Choroid plexus epithelial cell (primary cell): Measurements from ENCODE around the gene DYNC1H1.

Experiments used
- DNase-seq: peaks from one replicate; pipeline ENCODE4 v3.0.0-alpha.2; 2010; ENCODE audit warnings: low read depth
- H3K4me3 ChIP-seq: 2 replicates; pipeline ENCODE4 v1.5.1; 2011; ENCODE audit warnings: low read depth, mild to moderate bottlenecking, control low read depth, low read length, moderate library complexity
- TF ChIP-seq, protein P1 (sequence below): conservative IDR thresholded peaks from 2 replicates; pipeline ENCODE4 v1.5.1; 2011; ENCODE audit warnings: low read depth, mild to moderate bottlenecking, control low read depth, inconsistent platforms, low read length, moderate library complexity

The DYNC1H1 gene

GRCh38 chr14:101958418-101959180, 5.8 kb upstream of the DYNC1H1 start:
- DNase-seq, result no peak
- TF ChIP-seq, protein P1, sequence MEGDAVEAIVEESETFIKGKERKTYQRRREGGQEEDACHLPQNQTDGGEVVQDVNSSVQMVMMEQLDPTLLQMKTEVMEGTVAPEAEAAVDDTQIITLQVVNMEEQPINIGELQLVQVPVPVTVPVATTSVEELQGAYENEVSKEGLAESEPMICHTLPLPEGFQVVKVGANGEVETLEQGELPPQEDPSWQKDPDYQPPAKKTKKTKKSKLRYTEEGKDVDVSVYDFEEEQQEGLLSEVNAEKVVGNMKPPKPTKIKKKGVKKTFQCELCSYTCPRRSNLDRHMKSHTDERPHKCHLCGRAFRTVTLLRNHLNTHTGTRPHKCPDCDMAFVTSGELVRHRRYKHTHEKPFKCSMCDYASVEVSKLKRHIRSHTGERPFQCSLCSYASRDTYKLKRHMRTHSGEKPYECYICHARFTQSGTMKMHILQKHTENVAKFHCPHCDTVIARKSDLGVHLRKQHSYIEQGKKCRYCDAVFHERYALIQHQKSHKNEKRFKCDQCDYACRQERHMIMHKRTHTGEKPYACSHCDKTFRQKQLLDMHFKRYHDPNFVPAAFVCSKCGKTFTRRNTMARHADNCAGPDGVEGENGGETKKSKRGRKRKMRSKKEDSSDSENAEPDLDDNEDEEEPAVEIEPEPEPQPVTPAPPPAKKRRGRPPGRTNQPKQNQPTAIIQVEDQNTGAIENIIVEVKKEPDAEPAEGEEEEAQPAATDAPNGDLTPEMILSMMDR, result no peak
- H3K4me3 ChIP-seq, result no peak overlapping the region

DNA sequence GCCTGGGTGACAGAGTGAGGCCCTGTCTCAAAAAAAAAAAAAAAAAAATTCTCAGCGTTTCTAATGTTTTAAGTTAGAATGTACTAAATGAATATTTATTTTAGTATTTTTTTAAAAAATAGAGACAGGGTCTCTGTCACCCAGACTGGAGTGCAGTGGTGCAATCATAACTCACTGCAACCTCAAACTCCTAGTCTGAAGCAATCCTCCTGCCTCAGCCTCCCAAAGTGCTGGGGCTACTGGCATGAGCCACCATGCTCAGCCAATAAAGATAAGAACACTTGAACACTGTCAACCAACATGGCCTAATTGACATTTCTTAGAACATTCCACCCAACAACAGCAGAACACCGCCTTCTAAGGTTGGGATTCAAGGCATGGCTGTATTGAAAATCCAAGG, 5.1 kb upstream of the DYNC1H1 start:
- DNase-seq, result no peak
- TF ChIP-seq, protein P1, result no peak
- no peak overlapping the region for H3K4me3 ChIP-seq

DNA sequence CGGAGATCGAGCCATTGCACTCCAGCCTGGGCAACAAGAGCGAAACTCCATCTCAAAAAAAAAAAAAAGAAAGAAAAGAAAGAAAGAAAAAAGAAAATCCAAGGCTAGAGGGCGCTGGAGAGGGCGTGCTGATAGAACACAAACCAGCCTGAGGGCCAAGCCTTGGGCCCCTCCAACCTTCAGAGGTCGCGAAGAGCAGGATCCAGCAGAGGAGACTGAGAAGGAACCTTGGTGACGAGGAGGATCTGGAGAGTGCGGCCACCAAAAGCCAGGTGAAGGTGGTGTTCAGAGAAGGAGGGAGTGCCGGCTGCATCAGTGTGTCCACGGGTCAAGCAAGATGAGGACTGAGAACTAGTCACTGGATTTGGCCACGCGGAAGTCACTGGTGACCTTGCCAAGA, 4.1 kb upstream of the DYNC1H1 start:
- TF ChIP-seq, protein P1, result peak; percentile 69
- DNase-seq, result no peak
- H3K4me3 ChIP-seq, result no peak overlapping the region

DNA sequence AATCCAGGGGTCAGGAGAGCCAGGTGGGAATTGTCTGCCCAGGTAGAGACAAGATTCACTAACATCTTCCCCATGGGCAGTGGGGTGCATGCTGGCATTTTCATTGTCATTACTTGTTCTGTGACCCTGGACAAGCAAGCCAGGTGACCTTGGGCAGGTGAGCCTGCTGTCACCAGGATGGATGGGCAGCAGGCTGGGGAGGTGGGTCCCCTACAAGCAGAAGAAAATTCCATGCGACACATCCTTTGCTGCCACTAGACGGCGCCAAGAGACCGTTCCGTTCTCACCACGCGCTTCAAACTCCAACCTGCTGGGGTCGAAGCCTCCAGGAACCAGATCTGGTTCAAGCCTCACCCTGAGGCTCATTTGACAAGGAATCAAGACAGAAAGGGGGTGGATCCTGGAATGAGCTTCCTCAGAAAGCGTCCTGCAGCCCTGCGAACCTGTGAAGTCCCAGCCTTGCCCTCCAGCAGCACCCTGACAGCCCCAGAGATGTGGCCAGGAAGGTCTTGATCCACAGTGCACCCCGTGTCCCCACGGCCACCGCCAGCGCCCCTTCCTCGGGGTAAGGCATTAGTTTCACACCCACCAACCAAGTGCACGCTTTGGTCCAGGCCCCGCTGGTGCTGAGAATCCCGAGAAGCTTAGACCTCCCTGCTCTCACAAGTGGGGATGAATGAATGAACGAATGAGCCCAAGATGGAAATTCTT, 3.2 kb upstream of the DYNC1H1 start:
- DNase-seq, result peak; percentile 88
- TF ChIP-seq, protein P1, result peak; percentile 97
- no peak overlapping the region for H3K4me3 ChIP-seq

DNA sequence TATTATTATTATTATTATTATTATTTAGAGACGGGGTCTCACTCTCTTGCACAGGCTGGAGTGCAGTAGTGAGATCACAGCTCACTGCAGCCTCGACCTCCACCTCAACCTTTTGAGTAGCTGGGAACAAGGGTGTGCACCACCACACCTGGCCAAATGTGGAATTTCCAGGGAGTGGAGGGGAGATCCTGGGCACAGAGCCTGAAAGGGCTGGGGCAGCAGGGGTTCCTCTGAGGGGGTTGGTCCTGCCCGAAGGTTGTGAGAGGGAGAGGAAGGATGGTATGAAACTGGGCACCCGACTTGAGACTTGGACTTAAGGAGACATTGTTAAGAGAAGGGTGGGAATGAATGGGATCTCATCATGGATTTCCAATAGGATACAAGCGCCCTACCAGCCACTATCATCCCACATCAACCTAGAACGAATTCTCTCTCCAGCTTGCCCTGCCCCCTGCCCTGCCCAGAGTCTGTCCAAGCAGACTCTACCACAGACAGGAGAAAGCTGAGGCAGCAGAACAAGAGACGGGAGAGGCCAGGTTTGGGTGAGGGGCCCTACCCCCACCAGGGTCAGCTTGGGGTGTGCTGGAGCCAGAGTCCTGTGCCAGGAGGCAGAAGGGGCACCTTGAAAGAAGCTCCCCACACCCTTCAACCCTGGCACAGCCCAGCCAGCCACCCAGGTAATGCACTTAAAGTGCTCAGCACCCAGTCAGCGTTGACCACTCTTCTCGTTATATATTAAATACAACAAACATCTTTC, 2.4 kb upstream of the DYNC1H1 start:
- H3K4me3 ChIP-seq, result no peak overlapping the region
- no peak for DNase-seq
- TF ChIP-seq, protein P1, result no peak

- TF ChIP-seq, protein P1, result no peak
- DNase-seq, result peak; percentile 97
These were observed 1.9 kb upstream of the DYNC1H1 start for GRCh38 chr14:101962503-101962874.

More at GRCh38 chr14:101962503-101962874, 1.9 kb upstream of the DYNC1H1 start:
- H3K4me3 ChIP-seq, result peak overlapping the region; percentile 0
